Endometrial microvascular endothelial cells (primary cell): ENCODE data around the gene KIF1A. TPM values are rescaled to one million over a fixed set of nuclear protein-coding genes. Genes with fewer than 3 reads are reported as not detected.

Experiments
- in situ Hi-C: cut with HindIII; loops from 2 replicates; pipeline ENCODE4 v1.10.0; 2017; ENCODE audit warnings: low sequenced_read_pairs, low pct_unique_long_range_greater_than_20kb; ENCODE audit errors: inconsistent ontology term
- total RNA-seq: library from RNA; depleted of rRNA; stranded (reverse); fragments of >200 nt; gene quantifications from one replicate; pipeline ENCODE4 v1.2.3, GENCODE V29; 2015; ENCODE audit errors: inconsistent ontology term

KIF1A gene
- total RNA-seq, 1 donor from 2014 or later = not detected

GRCh38 chr2:240791221-240791800 lies 28.7 kb downstream of the KIF1A start:
- in situ Hi-C loops = no loop called here

DNA sequence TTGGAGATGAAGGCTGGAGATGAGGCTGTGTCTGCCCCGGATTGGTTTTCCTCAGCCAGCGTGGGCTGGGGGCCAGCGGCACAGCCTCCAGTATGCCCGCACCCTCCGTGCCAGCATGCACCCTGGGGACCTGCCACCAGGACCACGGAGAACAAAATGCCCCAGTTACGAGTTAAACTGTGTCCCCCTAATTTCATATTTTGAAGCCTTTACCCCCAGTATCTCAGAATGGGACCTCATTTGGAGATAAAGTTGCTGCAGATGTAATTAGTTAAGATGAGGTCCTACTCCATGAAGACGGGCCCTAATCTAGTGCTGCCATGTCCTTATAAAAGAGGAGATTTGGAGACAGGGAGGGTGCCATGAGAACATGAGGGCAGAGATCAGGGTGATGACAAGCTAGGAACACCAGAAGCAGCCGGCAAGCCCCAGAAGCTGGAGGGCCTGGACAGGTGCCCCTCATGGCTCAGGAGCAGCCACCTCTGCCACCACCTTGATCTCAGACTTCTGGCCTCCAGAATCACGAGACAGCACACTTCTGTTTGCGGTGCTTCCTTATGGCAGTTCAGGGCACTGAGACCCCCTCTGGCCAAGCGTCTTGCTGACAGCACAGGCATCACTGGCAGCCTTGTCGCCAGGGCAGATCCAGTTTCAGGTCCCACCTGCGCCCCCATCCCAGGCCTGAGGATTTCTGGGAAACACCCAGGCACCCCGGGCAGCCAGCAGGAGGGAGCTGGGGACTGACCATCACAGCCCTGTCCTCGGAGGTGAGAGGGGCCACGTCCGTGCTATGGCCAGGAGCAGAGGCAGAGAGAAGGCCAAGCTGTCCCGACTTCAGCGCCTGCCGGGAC lies 29.4 kb downstream of the KIF1A start:
- in situ Hi-C loops = no loop called here

- in situ Hi-C loops = no loop called here
Observed at GRCh38 chr2:240789501-240790369, 30.3 kb downstream of the KIF1A start.

GRCh38 chr2:240789051-240789453 lies 31.0 kb downstream of the KIF1A start:
- in situ Hi-C loops = no loop called here

DNA sequence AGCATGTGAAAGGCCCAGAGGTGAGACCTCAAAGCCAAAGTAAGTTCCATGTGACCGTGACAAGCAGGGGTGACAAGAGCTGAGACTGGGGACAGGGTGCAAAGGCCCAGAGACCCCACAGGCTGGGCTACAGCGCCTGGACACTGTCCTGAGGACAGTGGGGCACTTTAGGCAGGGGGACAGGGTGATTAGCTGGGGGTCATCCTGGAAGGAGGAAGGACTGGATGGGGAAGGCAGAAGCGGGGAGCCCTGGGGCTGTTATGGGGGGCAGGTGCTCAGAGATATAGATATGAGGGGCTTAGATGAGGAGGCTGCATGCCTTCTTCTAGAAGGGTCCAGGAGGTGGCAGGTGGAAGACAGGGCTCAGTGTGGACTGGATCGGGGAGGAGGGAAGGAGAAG lies 31.5 kb downstream of the KIF1A start:
- in situ Hi-C loops = no loop called here

GRCh38 chr2:240787521-240788472 lies 32.2 kb downstream of the KIF1A start:
- in situ Hi-C loops = no loop called here

DNA sequence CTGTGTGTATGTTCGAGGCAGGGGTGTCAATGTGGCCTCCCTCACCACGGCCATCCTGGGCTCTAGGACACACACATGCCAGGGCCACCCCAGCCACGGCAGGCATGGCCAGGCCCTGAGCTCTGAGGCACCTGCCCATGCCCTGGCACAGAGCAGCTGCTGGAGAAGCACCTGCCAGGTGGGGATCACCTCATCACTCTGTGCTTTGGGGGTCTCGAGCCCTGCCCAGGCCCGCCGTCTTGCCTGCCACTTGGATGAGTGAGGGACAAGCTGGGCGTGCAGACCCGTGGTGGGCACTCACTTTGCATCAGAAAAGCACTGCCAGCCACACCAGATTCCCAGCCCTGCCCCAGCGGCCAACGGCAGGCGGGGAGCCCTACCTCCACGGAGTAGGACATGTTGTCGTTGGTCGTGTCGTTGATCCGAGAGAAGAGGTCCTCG lies 33.1 kb downstream of the KIF1A start:
- in situ Hi-C loops = no loop called here

DNA sequence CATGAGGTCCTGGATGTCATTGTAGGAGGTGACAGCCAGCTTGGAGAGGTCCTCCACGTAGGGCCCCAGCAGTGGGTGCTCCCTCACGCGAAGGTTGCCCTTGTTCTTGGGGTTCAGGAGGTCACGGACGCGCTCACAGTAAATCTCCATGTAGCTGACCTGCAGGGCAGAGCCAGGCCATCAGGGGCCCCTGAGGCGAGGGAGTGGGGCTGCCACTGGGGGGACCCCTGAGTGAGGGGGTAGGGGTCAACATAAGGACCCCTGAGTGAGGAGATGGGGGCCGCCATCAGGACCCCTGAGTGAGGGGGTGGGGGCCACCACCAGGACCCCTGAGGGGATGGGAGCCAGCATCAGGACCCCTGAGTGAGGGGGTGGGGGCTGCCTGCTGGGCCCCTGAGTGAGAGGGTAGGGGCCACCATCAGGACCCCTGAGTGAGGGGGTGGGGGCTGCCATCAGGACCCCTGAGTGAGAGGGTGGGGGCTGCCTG lies 33.6 kb downstream of the KIF1A start:
- in situ Hi-C loops = no loop called here

DNA sequence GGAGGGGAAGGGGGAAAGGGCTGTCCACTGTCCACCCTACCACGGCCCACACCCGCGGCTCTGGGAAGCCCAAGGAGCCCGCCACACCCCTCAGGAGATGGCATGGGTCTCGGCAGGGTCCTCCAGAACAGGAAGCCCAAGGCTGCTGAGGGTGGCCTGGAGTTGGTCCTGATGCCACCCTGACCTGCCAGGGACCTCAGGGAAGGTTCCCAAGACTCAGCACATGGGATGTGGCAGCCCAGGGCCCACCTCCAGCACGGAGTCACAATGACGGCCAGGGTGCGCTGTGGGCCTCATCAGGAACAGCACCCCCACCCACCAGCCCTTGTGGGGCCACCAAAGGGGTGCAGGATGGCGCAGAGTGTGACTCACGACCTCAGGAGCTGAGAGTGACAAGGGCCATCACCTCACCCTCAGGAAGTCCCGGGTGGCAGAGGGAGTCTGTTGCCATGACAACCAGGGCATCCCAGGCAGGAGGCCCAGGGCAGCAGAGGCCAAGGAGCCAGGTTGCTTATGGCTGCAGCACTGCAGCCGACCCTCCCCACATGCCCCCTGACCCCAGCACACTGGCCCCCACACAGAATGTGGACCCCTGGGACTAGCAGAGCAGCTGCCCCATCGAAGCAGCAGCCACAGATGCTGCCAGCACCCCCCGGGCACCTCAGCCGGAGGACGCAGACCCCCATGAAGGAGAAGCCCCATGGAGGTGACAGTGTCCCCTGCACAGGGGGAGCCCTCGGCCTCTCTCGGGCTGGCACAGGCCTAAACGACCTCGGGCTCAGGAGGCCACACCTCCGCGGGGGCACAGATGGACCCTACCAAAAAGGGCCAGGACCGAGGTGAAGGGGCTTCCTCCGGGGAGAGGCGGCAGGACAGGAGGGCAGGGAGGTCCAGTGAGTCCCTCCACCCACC lies 34.3 kb downstream of the KIF1A start:
- in situ Hi-C loops = no loop called here

DNA sequence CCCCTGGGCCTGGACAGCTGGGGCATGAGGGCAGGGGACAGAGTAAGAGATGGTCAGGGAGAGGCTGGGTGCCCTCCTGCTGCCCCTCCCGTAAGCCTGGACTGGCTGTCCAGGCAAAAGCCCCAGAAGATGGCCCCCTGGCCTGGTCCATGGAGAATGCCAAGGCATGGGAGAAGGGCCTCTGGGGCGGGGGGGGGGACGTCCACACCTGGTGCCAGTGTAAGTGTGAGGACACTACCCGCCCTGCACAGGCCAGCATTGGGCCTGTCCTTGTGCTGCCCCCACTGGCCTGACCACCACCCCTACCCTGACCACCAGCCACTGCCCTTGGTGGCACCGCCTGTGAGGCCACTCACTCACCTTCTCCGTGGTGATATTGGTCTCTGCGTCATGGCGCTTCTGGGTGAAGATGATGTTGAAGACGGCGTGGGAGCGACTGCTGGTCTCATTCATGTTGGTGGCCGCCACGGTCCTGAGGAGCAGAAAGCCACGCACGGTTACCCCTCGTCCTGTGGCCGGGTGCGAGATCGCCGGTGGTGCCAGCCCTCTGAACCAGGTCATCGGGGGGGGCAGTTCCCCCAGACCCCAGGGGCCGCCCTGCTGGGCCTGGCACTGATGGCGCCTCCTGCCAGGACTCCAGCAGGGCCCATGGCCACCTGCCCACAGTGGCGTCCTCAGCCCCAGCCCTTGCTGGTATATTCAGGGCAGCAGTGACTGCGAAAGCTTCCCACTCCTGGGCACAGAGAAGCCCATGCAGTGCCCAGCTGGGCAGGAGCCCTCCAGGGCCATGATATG lies 35.2 kb downstream of the KIF1A start:
- in situ Hi-C loops = no loop called here

DNA sequence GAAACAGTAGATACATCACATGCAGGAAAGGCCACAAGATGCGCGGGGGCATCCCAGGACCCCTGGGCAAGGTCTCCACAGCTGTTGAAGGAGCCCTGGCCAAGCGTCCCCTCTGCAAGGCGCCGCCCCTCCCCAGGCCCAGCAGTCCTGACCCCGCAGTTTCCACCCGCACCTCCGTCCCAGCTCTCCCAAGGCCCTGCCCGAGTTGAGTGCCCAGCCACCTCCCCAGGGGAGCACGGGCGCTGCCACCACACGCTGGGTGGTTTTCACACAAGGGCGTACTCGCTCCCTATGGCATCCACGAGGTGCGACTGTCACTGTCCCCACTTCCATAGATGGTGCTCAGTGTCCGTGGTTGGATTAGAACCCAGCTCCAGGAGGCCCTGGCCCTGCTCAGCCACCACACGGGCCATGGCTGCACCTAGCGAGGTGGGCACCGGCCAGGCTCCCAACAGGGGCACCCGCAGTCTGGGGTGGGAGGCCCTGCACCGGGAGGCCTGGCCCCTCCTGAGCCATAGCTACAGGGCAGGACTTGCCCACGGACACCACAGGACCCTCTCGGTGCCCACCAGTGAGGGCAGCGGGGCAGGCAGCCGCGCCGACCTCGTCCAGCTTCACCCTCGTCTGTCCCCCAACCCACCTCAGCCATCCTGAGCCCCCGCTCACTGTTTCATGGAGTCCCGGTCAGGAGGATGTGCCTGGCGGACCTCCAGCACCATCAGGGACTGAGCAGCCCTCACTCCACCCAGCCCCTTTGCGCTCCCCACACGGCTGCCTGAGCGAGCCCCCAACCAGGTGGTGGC lies 36.0 kb downstream of the KIF1A start:
- in situ Hi-C loops = no loop called here

DNA sequence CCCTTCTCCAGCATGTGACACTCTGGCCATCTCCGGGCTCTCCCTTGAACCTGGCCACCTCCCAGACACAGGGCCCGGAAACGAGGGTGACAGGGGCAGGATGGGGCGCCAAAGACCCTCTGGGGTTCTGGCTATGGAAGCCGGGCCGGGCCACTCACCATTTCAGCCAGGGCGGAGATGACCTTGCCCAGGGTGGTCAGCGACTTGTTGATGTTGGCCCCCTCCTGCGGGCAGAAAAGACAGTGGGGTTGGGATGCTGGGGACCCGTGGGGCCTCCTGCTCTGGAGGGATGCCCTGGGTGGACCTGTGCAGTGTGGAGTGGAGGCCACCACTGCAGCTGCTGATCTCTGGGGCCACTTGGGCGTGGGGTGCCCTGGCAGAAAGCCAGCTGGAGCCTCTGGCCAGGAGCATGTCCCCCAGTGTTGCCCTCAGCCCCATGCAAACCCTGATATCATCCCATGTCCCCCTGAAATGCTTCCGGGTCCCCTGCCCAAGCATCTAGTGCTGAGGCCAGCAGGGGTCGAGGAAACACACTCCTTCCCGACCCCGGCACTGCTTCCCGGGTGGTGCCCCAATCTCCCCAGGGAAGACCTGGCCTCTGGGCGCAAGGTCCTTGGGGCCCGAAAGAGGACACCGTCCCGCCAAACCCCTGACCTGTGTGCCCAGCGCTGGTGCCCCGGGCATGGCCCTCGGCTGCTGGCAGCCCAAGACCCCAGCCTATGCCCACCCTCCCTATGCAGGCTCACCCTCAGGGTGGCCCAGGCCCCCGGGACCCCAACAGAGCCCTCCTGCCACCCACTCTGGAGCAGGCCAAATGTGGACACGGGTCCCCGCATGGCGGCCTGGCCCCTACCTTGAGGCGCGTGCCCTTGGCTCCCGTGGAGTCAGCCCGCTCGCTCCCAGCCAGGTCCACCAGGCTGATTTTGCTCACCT lies 36.9 kb downstream of the KIF1A start:
- in situ Hi-C loops = no loop called here

GRCh38 chr2:240782221-240782885 lies 37.7 kb downstream of the KIF1A start:
- in situ Hi-C loops = no loop called here

DNA sequence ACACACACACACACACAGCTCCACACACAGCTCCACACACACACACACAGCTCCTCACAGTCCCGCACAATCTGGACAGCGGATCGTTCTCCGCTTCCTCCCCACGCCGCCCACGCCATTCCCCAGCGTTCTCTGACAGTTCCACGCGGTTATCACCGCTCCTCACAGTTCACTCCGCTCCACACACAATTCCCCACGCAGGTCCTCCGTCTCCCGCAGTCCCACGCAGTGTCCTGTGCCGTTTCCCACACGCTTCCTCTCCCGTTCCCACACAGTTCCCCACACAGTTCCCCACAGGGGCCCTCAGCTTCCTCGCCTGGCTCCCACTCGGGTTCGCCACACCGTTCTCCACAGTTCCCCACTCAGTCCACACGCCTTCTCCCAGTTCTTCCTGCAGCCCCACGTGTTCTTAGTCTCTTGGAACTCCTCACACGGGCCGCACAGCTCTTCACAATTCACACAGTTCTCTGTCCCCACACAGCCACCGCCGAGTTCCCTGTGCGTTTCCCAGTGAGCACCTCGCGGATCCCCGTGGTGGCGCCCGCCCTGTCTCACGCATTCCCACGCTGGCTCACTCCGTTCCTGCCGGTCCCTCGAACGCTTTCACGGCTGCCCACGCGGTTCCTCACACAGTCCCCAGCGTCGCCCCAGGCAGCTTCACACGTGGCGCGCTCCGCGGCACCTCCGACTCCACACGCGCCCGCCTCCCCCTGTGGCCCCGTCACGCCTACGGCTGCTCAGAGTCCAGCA lies 38.4 kb downstream of the KIF1A start:
- in situ Hi-C loops = no loop called here
